Stimulated activated naive B cell treated with anti-CD40 and anti-IgM and Interleukin-4, amounts not matched to agents 10 μg/mL and 1 μg/mL and 100 μg/mL, for 72 hours (primary cell): ENCODE results near the gene RBMY1E.
"Not testable (repeated sequence)": the region's sequence is repeated elsewhere in the genome, so short reads cannot be mapped to it uniquely, and the experiment has no call there.

ENCODE experiments used
- ATAC-seq, 2 donors: fragments of 150-1000 bp; cut with Tn5 transposase; replicated peaks; 2 replicates each; pipeline ENCODE4 v1.10.0; 2021; ENCODE audit warnings: moderate library complexity in 1 of 2
- DNase-seq: peaks from one replicate; pipeline ENCODE4 v3.0.0; 2021
- H3K27ac Mint-ChIP-seq: one replicate; pipeline ENCODE4 v1.8.0; 2022; ENCODE audit warnings: mild to moderate bottlenecking, mixed read lengths
- H3K27me3 Mint-ChIP-seq, 2 donors: one replicate each; pipeline ENCODE4 v1.8.0; 2022; ENCODE audit warnings: mixed read lengths in 2 of 2
- H3K36me3 Mint-ChIP-seq, 2 donors: one replicate each; pipeline ENCODE4 v1.8.0; 2022; ENCODE audit warnings: mixed read lengths in 2 of 2, mild to moderate bottlenecking in 1 of 2
- H3K4me1 Mint-ChIP-seq, 2 donors: one replicate each; pipeline ENCODE4 v1.8.0; 2022; ENCODE audit warnings: mixed read lengths in 2 of 2, mild to moderate bottlenecking in 1 of 2
- H3K4me3 Mint-ChIP-seq, 2 donors: one replicate each; pipeline ENCODE4 v1.8.0; 2022; ENCODE audit warnings: mild to moderate bottlenecking in 2 of 2, mixed read lengths in 2 of 2, moderate library complexity in 1 of 2
- H3K9me3 Mint-ChIP-seq, 2 donors: one replicate each; pipeline ENCODE4 v1.8.0; 2022; ENCODE audit warnings: mixed read lengths in 2 of 2, mild to moderate bottlenecking in 1 of 2

RBMY1E gene

GRCh38 chrY:21917932-21918331 is at the start of gene RBMY1E:
RBMY1E (minus strand) TSS chrY:21918032; CDS start chrY:21916054, 1,978 bp downstream.
- H3K36me3 Mint-ChIP-seq, H3K9me3 Mint-ChIP-seq, DNase-seq, H3K27ac Mint-ChIP-seq, H3K4me3 Mint-ChIP-seq, ATAC-seq, H3K27me3 Mint-ChIP-seq, H3K4me1 Mint-ChIP-seq: not testable (repeated sequence)

GRCh38 chrY:21894426-21894825 is 23.4 kb downstream of the RBMY1E start, which contains the start of gene RBMY1D:
RBMY1D (minus strand) TSS chrY:21894526; CDS start chrY:21892513, 2,013 bp downstream.
- H3K27ac Mint-ChIP-seq, H3K27me3 Mint-ChIP-seq, H3K4me3 Mint-ChIP-seq, H3K4me1 Mint-ChIP-seq, DNase-seq, ATAC-seq, H3K9me3 Mint-ChIP-seq, H3K36me3 Mint-ChIP-seq: not testable (repeated sequence)

- ATAC-seq: peak in 1 of 2 donors; percentile 82
- not testable (repeated sequence) for DNase-seq, H3K27me3 Mint-ChIP-seq, H3K4me1 Mint-ChIP-seq, H3K36me3 Mint-ChIP-seq, H3K4me3 Mint-ChIP-seq, H3K9me3 Mint-ChIP-seq, H3K27ac Mint-ChIP-seq
Measured at GRCh38 chrY:21869407-21870076, 48.3 kb downstream of the RBMY1E start.
